ENCODE data around the gene PRG2. TPM values are rescaled to one million over a fixed set of nuclear protein-coding genes. Genes with fewer than 3 reads are reported as not detected.

PRG2 gene
- total RNA-seq, 1 experiment from 2014 or later: 0.57 TPM

GRCh38 chr11:57424792-57425564 is 34.5 kb upstream of the PRG2 start (continued):
- TF ChIP-seq ZSCAN18 (CRISPR knock-in tag; IDR thresholded peaks at IDR 0.05) (no peak), ZNF263 (CRISPR knock-in tag; IDR thresholded peaks at IDR 0.05; ENCODE audit: low read depth) (no peak), FOXK1 (CRISPR knock-in tag; IDR thresholded peaks at IDR 0.05) (no peak), E2F1 (CRISPR knock-in tag; IDR thresholded peaks at IDR 0.05) (no peak), CDX4 (CRISPR knock-in tag; IDR thresholded peaks at IDR 0.05; ENCODE audit: borderline replicate concordance) (no peak), CTCF (IDR thresholded peaks at IDR 0.05) (no peak), TEAD1 (CRISPR knock-in tag; IDR thresholded peaks at IDR 0.05) (no peak)

- Mint-ChIP-seq H3K27ac (peak overlapping the region; percentile 68; the same call in 1 of the 2 replicates), H3K36me3 (peaks cover 22% of the 10 kb centered on the region), H3K4me3 (no peak overlapping the region; the same call in 1 of the 2 replicates), H3K9me3 (no peaks in the 10 kb centered on the region), H3K4me1 (peaks cover 27% of the 10 kb centered on the region), H3K27me3 (ENCODE audit: low read depth) (peaks cover 29% of the 10 kb centered on the region)
- ChIA-PET POLR2A (interaction anchor here (0.6 kb wide), 1 partner anchor 376 kb away, joined by 3 read pairs; no protein-coding TSS in a partner anchor), CTCF (interaction anchor here (0.9 to 4.2 kb wide), 4 partner anchors 33 to 79 kb away, joined by 3 to 26 read pairs (median 6); partner anchors contain the start of gene RTN4RL2)
- DNase-seq (ENCODE audit: low spot score) (no peak), ATAC-seq (no peak)
- no peak for TF ChIP-seq KAT7 (CRISPR knock-in tag; IDR thresholded peaks at IDR 0.05; ENCODE audit: borderline replicate concordance)
- no peak for TF ChIP-seq GABPB1 (CRISPR knock-in tag; IDR thresholded peaks at IDR 0.05)
- TF ChIP-seq IRF2 (CRISPR knock-in tag; IDR thresholded peaks at IDR 0.05; ENCODE audit: borderline replicate concordance, low read depth): no peak
- TF ChIP-seq ATF1 (CRISPR knock-in tag; IDR thresholded peaks at IDR 0.05): no peak
- TF ChIP-seq E2F4 (CRISPR knock-in tag; IDR thresholded peaks at IDR 0.05; ENCODE audit: borderline replicate concordance, low read depth): no peak
- no peak for TF ChIP-seq ZNF263 (CRISPR knock-in tag; IDR thresholded peaks at IDR 0.05; ENCODE audit: low read depth)
- no peak for TF ChIP-seq ZNF425 (CRISPR knock-in tag; conservative IDR thresholded peaks at IDR 0.05)
- TF ChIP-seq NFATC4 (CRISPR knock-in tag; IDR thresholded peaks at IDR 0.05): no peak
- TF ChIP-seq ZBTB21 (CRISPR knock-in tag; IDR thresholded peaks at IDR 0.05; ENCODE audit: borderline replicate concordance): no peak
- TF ChIP-seq ZNF512 (CRISPR knock-in tag; IDR thresholded peaks at IDR 0.05; ENCODE audit: borderline replicate concordance): no peak
- TF ChIP-seq ERG (CRISPR knock-in tag; IDR thresholded peaks at IDR 0.05): no peak
- TF ChIP-seq ATF6 (CRISPR knock-in tag; IDR thresholded peaks at IDR 0.05): no peak
- TF ChIP-seq ZNF232 (CRISPR knock-in tag; IDR thresholded peaks at IDR 0.05): no peak
- TF ChIP-seq ZNF416 (CRISPR knock-in tag; IDR thresholded peaks at IDR 0.05): no peak
Measured at GRCh38 chr11:57424137-57424791, 33.8 kb upstream of the PRG2 start.

Measured in WTC11 (cell line).